K562 (cell line): ENCODE data around the gene LSM6. TPM values are rescaled to one million over a fixed set of nuclear protein-coding genes. Genes with fewer than 3 reads are reported as not detected.

Source experiments
- ATAC-seq: fragments of 200-7000 bp; cut with Tn5 transposase; 3 replicates; pipeline ENCODE4 v1.9.1; 2020; ENCODE audit warnings: moderate library complexity
- BruUV-seq: library from RNA; stranded (reverse); fragments of 400-500 nt; replicated peaks from 2 replicates; lab custom pipeline; 2021; lab: Mats Ljungman, UMichigan
- CTCF ChIA-PET: fragments of 300-600 bp; formaldehyde crosslinking; extraction: SDS; loops from one replicate; lab custom pipeline; 2021; ENCODE audit warnings: low intra/inter-chr PET ratio; lab: Yijun Ruan, JAX
- POLR2A ChIA-PET: fragments of 300-600, 350-650 bp; sonication (Branson Sonifier 250); formaldehyde crosslinking; extraction: SDS; loops from one replicate; lab custom pipeline; 2021; ENCODE audit warnings: antibody characterized with exemption, inconsistent platforms; lab: Yijun Ruan, JAX
- DNase-seq, 4 experiments: peaks; one replicate each; pipeline versions ENCODE4 v3.0.0 to v3.0.0-alpha.2; 2011 to 2018; ENCODE audit warnings: low spot score in 3 of 4, mixed read lengths in 3 of 4; ENCODE audit errors: extremely low read depth in 1 of 4
- FAIRE-seq: peaks from 2 replicates; lab custom pipeline; 2011; peaks lifted over from hg19 to GRCh38; lab: Jason Lieb, UNC
- H2AFZ ChIP-seq: 2 replicates; pipeline ENCODE4 v1.6.0; 2011; ENCODE audit warnings: low read depth, low read length, control low read depth, inconsistent platforms
- H3K27ac ChIP-seq: fragments of 200-600 bp; 3 replicates; pipeline ENCODE4 v1.8.0; 2011; ENCODE audit warnings: low read depth, mild to moderate bottlenecking, control low read depth, inconsistent platforms, low read length, moderate library complexity, mixed read lengths; ENCODE audit errors: extremely low read depth
- H3K27me3 ChIP-seq, 2 experiments: fragments of 300-600 bp in 1 of 2; 2 replicates in 1 of 2; 3 replicates in 1 of 2; pipeline versions ENCODE4 v1.6.0 to v1.8.0; 2011; ENCODE audit warnings: inconsistent platforms in 2 of 2, low read length in 2 of 2, mild to moderate bottlenecking in 1 of 2, mixed read lengths in 1 of 2, moderate library complexity in 1 of 2; ENCODE audit not compliant: control insufficient read depth in 2 of 2, insufficient read depth in 2 of 2
- H3K36me3 ChIP-seq: fragments of 300-600 bp; 3 replicates; pipeline ENCODE4 v1.8.0; 2011; ENCODE audit warnings: mild to moderate bottlenecking, low read length, inconsistent platforms; ENCODE audit not compliant: control insufficient read depth, insufficient read depth
- H3K4me1 ChIP-seq, 2 experiments: fragments of 200-600 bp in 1 of 2; replicated peaks in 1 of 2; 2 replicates in 1 of 2; 3 replicates in 1 of 2; pipeline versions ENCODE4 v1.5.1 to v1.8.0; 2011; ENCODE audit warnings: inconsistent platforms in 2 of 2, low read length in 2 of 2, mild to moderate bottlenecking in 1 of 2, mixed read lengths in 1 of 2, moderate library complexity in 1 of 2; ENCODE audit not compliant: control insufficient read depth in 2 of 2, insufficient read depth in 2 of 2
- H3K4me2 ChIP-seq: 2 replicates; pipeline ENCODE4 v1.6.1; 2011; ENCODE audit warnings: low read length, control low read depth, inconsistent platforms, mixed read lengths; ENCODE audit not compliant: insufficient read depth
- H3K4me3 ChIP-seq: fragments of 200-600 bp; sonication (generic), shearing (Covaris generic); 2 replicates; pipeline ENCODE4 v1.5.1; 2016; ENCODE audit warnings: control low read depth, inconsistent platforms
- H3K79me2 ChIP-seq: fragments of 200-600 bp; 3 replicates; pipeline ENCODE4 v1.8.0; 2011; ENCODE audit warnings: low read length, inconsistent platforms; ENCODE audit not compliant: control insufficient read depth, insufficient read depth
- H3K9ac ChIP-seq, 2 experiments: 2 replicates each; pipeline versions ENCODE4 v1.6.0 to v1.6.1; 2011; ENCODE audit warnings: low read depth in 2 of 2, low read length in 2 of 2, control low read depth in 1 of 2, inconsistent platforms in 1 of 2, mild to moderate bottlenecking in 1 of 2, mixed read lengths in 1 of 2; ENCODE audit not compliant: insufficient read depth in 1 of 2
- H3K9me1 ChIP-seq: one replicate; pipeline ENCODE4 v1.6.0; 2011; ENCODE audit warnings: inconsistent platforms, mild to moderate bottlenecking, low read length, moderate library complexity; ENCODE audit not compliant: control insufficient read depth, insufficient read depth
- H3K9me3 ChIP-seq: replicated peaks from 2 replicates; pipeline ENCODE4 v1.5.1; 2011; ENCODE audit warnings: low read depth, low read length, inconsistent platforms; ENCODE audit not compliant: control insufficient read depth, insufficient read depth
- H4K20me1 ChIP-seq: replicated peaks from 2 replicates; pipeline ENCODE4 v1.6.1; 2011; ENCODE audit warnings: low read length, inconsistent platforms, mixed read lengths; ENCODE audit not compliant: control insufficient read depth, insufficient read depth
- CREB1 ChIP-seq, 2 experiments: sonication (generic) in 1 of 2; formaldehyde crosslinking in 1 of 2; IDR thresholded peaks; 2 replicates each; pipeline versions ENCODE4 v1.6.1 to v1.8.0; 2012 to 2022; ENCODE audit warnings: inconsistent platforms in 1 of 2, mild to moderate bottlenecking in 1 of 2, missing genetic modification reagents in 1 of 2, moderate library complexity in 1 of 2
- HNRNPUL1 ChIP-seq: fragments of 200-400 bp; formaldehyde crosslinking; IDR thresholded peaks from 2 replicates; pipeline ENCODE4 v1.6.1; 2017; ENCODE audit warnings: low read length
- LEF1 ChIP-seq: fragments of 450-650 bp; IDR thresholded peaks from 2 replicates; pipeline ENCODE4 v1.6.1; 2016; ENCODE audit warnings: mild to moderate bottlenecking
- NELFE ChIP-seq: IDR thresholded peaks from 2 replicates; pipeline ENCODE4 v1.6.1; 2011; ENCODE audit warnings: mild to moderate bottlenecking; ENCODE audit not compliant: insufficient read depth, insufficient read length
- NR1H2 ChIP-seq: sonication (generic); formaldehyde crosslinking; IDR thresholded peaks from 2 replicates; pipeline ENCODE4 v1.4.0; 2020; ENCODE audit warnings: mild to moderate bottlenecking, missing genetic modification reagents
- NR2C2 ChIP-seq, 2 experiments: fragments of 200-800 bp in 1 of 2; sonication (Bioruptor generic) in 1 of 2; sonication (generic) in 1 of 2; formaldehyde crosslinking in 1 of 2; IDR thresholded peaks; 2 replicates each; pipeline versions ENCODE4 v1.6.1 to v1.8.0; 2016 to 2022; ENCODE audit warnings: mild to moderate bottlenecking in 1 of 2, missing compliant biosample characterization in 1 of 2, missing genetic modification characterization in 1 of 2, missing genetic modification reagents in 1 of 2
- RFX5 ChIP-seq: IDR thresholded peaks from 2 replicates; pipeline ENCODE4 v1.6.1; 2011; ENCODE audit warnings: low read depth, mild to moderate bottlenecking, improper control_type of control experiment, low read length
- TGIF2 ChIP-seq: sonication (generic); formaldehyde crosslinking; IDR thresholded peaks from 2 replicates; pipeline ENCODE4 v1.8.1; 2022; ENCODE audit warnings: mild to moderate bottlenecking, missing genetic modification reagents, moderate library complexity
- U2AF1 ChIP-seq: fragments of 200-400 bp; formaldehyde crosslinking; optimal IDR thresholded peaks from 2 replicates; pipeline ENCODE3; 2017; ENCODE audit warnings: mild to moderate bottlenecking, low read depth, low read length, moderate library complexity
- ZBTB1 ChIP-seq: sonication (generic); formaldehyde crosslinking; IDR thresholded peaks from 2 replicates; pipeline ENCODE4 v1.8.1; 2023; ENCODE audit warnings: missing genetic modification reagents, low read depth, mild to moderate bottlenecking, borderline replicate concordance
- ZC3H11A ChIP-seq: IDR thresholded peaks from 2 replicates; pipeline ENCODE4 v1.6.1; 2012; ENCODE audit warnings: low read depth, low read length, improper control_type of control experiment
- WGBS: fragments of 100-300 bp; shearing (Covaris generic); methylation state at CpG from one replicate; pipeline ENCODE4 v1.1.6; 2016; ENCODE audit warnings: low coverage, mixed read lengths; ENCODE audit not compliant: insufficient coverage; ENCODE audit errors: missing lambda C conversion rate; 5-methylcytosine and 5-hydroxymethylcytosine counted together
- in situ Hi-C: fragments of 300-500 bp; cut with MboI; formaldehyde crosslinking; loops from 4 replicates; pipeline ENCODE4 v1.15.0; 2018; ENCODE audit warnings: inconsistent platforms, mixed read lengths
- intact Hi-C: fragments of 100-400 bp; cut with micrococcal nuclease; formaldehyde crosslinking; loops from 2 replicates; pipeline ENCODE4 v1.14.2; 2022
- polyA plus RNA-seq, 8 experiments: library from polyadenylated mRNA; depleted of rRNA in 4 of 8; stranded (reverse) in 5 of 8; unstranded in 3 of 8; fragments of >200 nt; fragmentation: Nextera tagmentation in 2 of 8; fragmentation: Illumina TruSeq in 1 of 8; extraction: Ambion mirVana in 2 of 8; extraction: Trizol in 1 of 8; gene quantifications; 2 replicates each; pipeline versions ENCODE4 v1.2.1 to v1.2.3, GENCODE V29; 2011 to 2014; ENCODE audit warnings: inconsistent platforms in 1 of 8, missing spikeins in 1 of 8
- total RNA-seq, 7 experiments: library from RNA; depleted of rRNA in 6 of 7; stranded (reverse); fragments of >200 nt in 6 of 7; fragmentation: Illumina TruSeq in 2 of 7; extraction: Trizol in 2 of 7; gene quantifications; 2 replicates each; pipeline versions ENCODE4 v1.2.1 to v1.2.3, GENCODE V29; 2011 to 2021; ENCODE audit warnings: low replicate concordance in 1 of 7

The LSM6 gene
- total and polyA plus RNA-seq, 9 of the 15 experiments (the other 6 are each of a cell fraction or from before 2014, with no cell fraction given), result 39.9 to 150 (median 97.4) TPM

- Histone ChIP-seq H3K9ac (no peak overlapping the region), H3K27ac (no peak overlapping the region), H3K4me1 (no peaks in the 10 kb centered on the region), H3K36me3 (no peaks in the 10 kb centered on the region), H3K9me1 (no peaks in the 10 kb centered on the region), H2AFZ (no peak overlapping the region), H3K4me2 (no peak overlapping the region), H3K79me2 (no peaks in the 10 kb centered on the region), H3K27me3 (peaks cover 0 to 2% of the 10 kb centered on the region in 2 experiments; a peak in 3 of 5 replicates), H4K20me1 (no peaks in the 10 kb centered on the region), H3K9me3 (no peaks in the 10 kb centered on the region), H3K4me3 (no peak overlapping the region)
- ATAC-seq (no peak), DNase-seq (no peak), FAIRE-seq (no peak)
- in situ Hi-C loops, result no loop called here
- TF ChIP-seq HNRNPUL1 (no peak), U2AF1 (no peak), ZBTB1 (no peak), TGIF2 (no peak), LEF1 (no peak), RFX5 (no peak), ZC3H11A (no peak), NELFE (no peak), CREB1 (IDR thresholded peaks at IDR 0.05) (no peak), CREB1 (CRISPR knock-in tag; IDR thresholded peaks at IDR 0.05) (no peak), NR1H2 (no peak), NR2C2 (CRISPR knock-in tag; IDR thresholded peaks at IDR 0.05) (no peak), NR2C2 (tag; IDR thresholded peaks at IDR 0.05) (no peak)
- intact Hi-C loops, result no loop called here
- 0% methylated on average over 5 of the region's 5 CpGs for WGBS
- POLR2A ChIA-PET, result no interaction called here
- CTCF ChIA-PET, result no interaction called here
- BruUV-seq, result no TSS peak
Measured at GRCh38 chr4:146158036-146158745, 17.3 kb upstream of the LSM6 start.
